ENCODE results near the gene LATS1. TPM values are rescaled to one million over a fixed set of nuclear protein-coding genes. Genes with fewer than 3 reads are reported as not detected.
A peak's percentile ranks its signal among the peaks of the same experiment; 100 is the strongest.

LATS1 gene
- total RNA-seq, 1 experiment from 2014 or later: 25.1 TPM

- Histone ChIP-seq H3T11ph (ENCODE audit: low read length) (no peak overlapping the region), H4K5ac (ENCODE audit: insufficient read length, low read depth, low read length) (no peak overlapping the region), H4K8ac (replicated peaks; ENCODE audit: insufficient read length, low read depth, low read length) (no peak overlapping the region), H2BK120ac (ENCODE audit: low read depth, low read length, poor library complexity, severe bottlenecking) (no peak overlapping the region), H3K9me3 (ENCODE audit: control insufficient read depth, low read depth, low read length) (no peaks in the 10 kb centered on the region), H3K27ac (ENCODE audit: insufficient read length, low read depth, low read length) (peak overlapping the region; percentile 36), H2AK5ac (ENCODE audit: insufficient read length, low read length) (no peak overlapping the region), H2BK15ac (ENCODE audit: low read depth, low read length) (no peak overlapping the region), H3K27me3 (ENCODE audit: insufficient read depth, low read length) (no peaks in the 10 kb centered on the region), H4K20me1 (ENCODE audit: control insufficient read depth, insufficient read depth, insufficient read length) (no peaks in the 10 kb centered on the region), H3K56ac (ENCODE audit: insufficient read length, low read depth, low read length) (no peak overlapping the region), H2AFZ (ENCODE audit: low read length) (no peak overlapping the region), H3K18ac (ENCODE audit: insufficient read length, low read depth, low read length) (peak overlapping the region; percentile 27), H3K23ac (ENCODE audit: insufficient read length, low read depth, low read length) (no peak overlapping the region), H2BK20ac (ENCODE audit: low read depth, low read length, poor library complexity, severe bottlenecking) (no peak overlapping the region), H3K23me2 (ENCODE audit: insufficient read length, low read depth, low read length, poor library complexity, severe bottlenecking) (peaks cover 10% of the 10 kb centered on the region), H3K79me1 (ENCODE audit: insufficient read depth, low read depth, low read length, poor library complexity, severe bottlenecking) (no peaks in the 10 kb centered on the region), H3K14ac (ENCODE audit: insufficient read depth, low read length) (peak overlapping the region; percentile 98), H3K4ac (ENCODE audit: low read depth, low read length) (no peak overlapping the region), H4K91ac (ENCODE audit: insufficient read length, low read depth, low read length) (no peak overlapping the region), H3K4me2 (ENCODE audit: insufficient read depth, insufficient read length, low read length) (peak overlapping the region; percentile 94), H2BK12ac (ENCODE audit: insufficient read length, low read depth, low read length) (no peak overlapping the region), H3K9ac (ENCODE audit: extremely low read depth, insufficient read length, low read length) (peak overlapping the region; percentile 93), H2BK5ac (ENCODE audit: insufficient read length, low read length) (no peak overlapping the region), H3K79me2 (ENCODE audit: insufficient read depth, low read length) (peaks cover 18% of the 10 kb centered on the region; the same call in 1 of the 2 replicates), H3K4me1 (ENCODE audit: insufficient read depth, low read length) (no peaks in the 10 kb centered on the region)
- no peak for TF ChIP-seq CTCF (conservative IDR thresholded peaks at IDR 0.05)
- Mint-ChIP-seq H3K4me1 (peaks cover 17 to 20% of the 10 kb centered on the region in 2 experiments), H3K27me3 (ENCODE audit: low read depth) (no peaks in the 10 kb centered on the region), H3K27ac (peak overlapping the region; percentile 68 to 97 (median 96)), H3K9me3 (no peaks in the 10 kb centered on the region; a peak in 1 of 5 replicates), H3K36me3 (ENCODE audit: insufficient read depth in 1 of 3, low read depth in 3 of 3) (peaks cover 1 to 11% (median 5%) of the 10 kb centered on the region in 3 experiments; a peak in 4 of 7 replicates), H3K4me3 (peak overlapping the region; percentile 88 to 90)
- no peak for DNase-seq
- WGBS (ENCODE audit: extremely low coverage, insufficient read length, low lambda C conversion rate): no CpG with 5 or more reads among the region's 9 CpGs
These were observed 680 bp downstream of the LATS1 start for GRCh38 chr6:149717255-149717587.
